T-helper 1 cell (primary cell): ENCODE measurements around the gene RDH8.
"Not testable (repeated sequence)": the region's sequence is repeated elsewhere in the genome, so short reads cannot be mapped to it uniquely, and the experiment has no call there.

Source experiments
- DNase-seq, 5 donors: peaks; one replicate each; pipeline ENCODE4 v3.0.0-alpha.2; 2012 to 2020

Gene RDH8

GRCh38 chr19:10006335-10006708 is 7.0 kb upstream of the RDH8 start:
- DNase-seq, result no peak

- DNase-seq, result no peak
Observed at GRCh38 chr19:10006752-10007323, 6.4 kb upstream of the RDH8 start.

- DNase-seq, result no peak
Observed at GRCh38 chr19:10007371-10008183, 5.7 kb upstream of the RDH8 start.

GRCh38 chr19:10008184-10008765 is 5.0 kb upstream of the RDH8 start:
- no peak for DNase-seq

- DNase-seq, result no peak
Observed at GRCh38 chr19:10009714-10010224, 3.5 kb upstream of the RDH8 start.

- no peak for DNase-seq
Observed at GRCh38 chr19:10010247-10010691, 3.0 kb upstream of the RDH8 start, which contains the start of gene COL5A3. TSS of gene COL5A3 (minus strand) at chr19:10010504. CDS start at chr19:10010385, 119 bp downstream.

GRCh38 chr19:10010939-10011338 is 2.3 kb upstream of the RDH8 start:
- DNase-seq, result no peak

- DNase-seq, result no peak
Observed at GRCh38 chr19:10011974-10012373, 1.3 kb upstream of the RDH8 start.

- DNase-seq, result no peak
Observed at GRCh38 chr19:10013834-10014618, 743 bp downstream of the RDH8 start.

- DNase-seq, result no peak
Observed at GRCh38 chr19:10018263-10018662, 5.0 kb downstream of the RDH8 start.

GRCh38 chr19:10018786-10019185 is 5.5 kb downstream of the RDH8 start:
- DNase-seq, result no peak

- no peak for DNase-seq
Observed at GRCh38 chr19:10019246-10019645, 6.0 kb downstream of the RDH8 start.

GRCh38 chr19:10020851-10021250 is 7.6 kb downstream of the RDH8 start:
- DNase-seq, result no peak

- DNase-seq, result no peak
Observed at GRCh38 chr19:10021446-10021845, 8.2 kb downstream of the RDH8 start.

- DNase-seq, result no peak
Observed at GRCh38 chr19:10021863-10022262, 8.6 kb downstream of the RDH8 start.

- not testable (repeated sequence) for DNase-seq
Observed at GRCh38 chr19:10023096-10023495, 9.8 kb downstream of the RDH8 start.

- DNase-seq, result no peak
Observed at GRCh38 chr19:10026744-10027143, 13.5 kb downstream of the RDH8 start.

- DNase-seq, result peak; percentile 45 to 66 (median 64)
Observed at GRCh38 chr19:10027158-10027997, 14.1 kb downstream of the RDH8 start.

GRCh38 chr19:10033614-10034013 is 20.3 kb downstream of the RDH8 start:
- DNase-seq, result no peak

GRCh38 chr19:10036601-10037071 is 23.4 kb downstream of the RDH8 start:
- no peak for DNase-seq

- no peak for DNase-seq
Observed at GRCh38 chr19:10037367-10037766, 24.1 kb downstream of the RDH8 start.

GRCh38 chr19:10037809-10038208 is 24.5 kb downstream of the RDH8 start:
- no peak for DNase-seq
